Myometrial cell (primary cell): ENCODE measurements around the gene FGFR3. TPM values are rescaled to one million over a fixed set of nuclear protein-coding genes. Genes with fewer than 3 reads are reported as not detected.

Source experiments
- total RNA-seq: library from RNA; depleted of rRNA; stranded (reverse); fragments of >200 nt; gene quantifications from 2 replicates; pipeline ENCODE4 v1.2.3, GENCODE V29; 2015

FGFR3 gene
- total RNA-seq, result 0.29 and 0.89 TPM in 2 replicates

GRCh38 chr4:1792832-1793495 is at the start of gene FGFR3:
Gene FGFR3, plus strand, starts transcription at chr4:1793293. Its CDS starts 642 bp downstream, at chr4:1793935.

GRCh38 chr4:1856071-1856942 is 63.2 kb downstream of the FGFR3 start, which contains the start of gene LETM1:
Gene LETM1, minus strand, starts transcription at chr4:1856156. Its CDS starts 206 bp downstream, at chr4:1855950.

Other genes with a start within 250 kb of the FGFR3 start
- gene FAM53A, start 109.0 kb upstream of the FGFR3 start, total RNA-seq, result 2.3 and 5.5 TPM in 2 replicates
- 50.7 and 60.3 TPM in 2 replicates for gene SLBP, start 81.0 kb upstream of the FGFR3 start, total RNA-seq
- 50.7 and 63.4 TPM in 2 replicates for gene TMEM129, start 72.0 kb upstream of the FGFR3 start, total RNA-seq
- gene TACC3, start 71.8 kb upstream of the FGFR3 start, total RNA-seq, result 42.4 and 45.5 TPM in 2 replicates
- gene LETM1, start 62.9 kb downstream of the FGFR3 start, total RNA-seq, result 32.8 and 44.1 TPM in 2 replicates
- gene NSD2, start 78.1 kb downstream of the FGFR3 start, total RNA-seq, result 49.6 and 56.0 TPM in 2 replicates
- 11.5 and 25.7 TPM in 2 replicates for gene NELFA, start 215.7 kb downstream of the FGFR3 start, total RNA-seq